HG03066 (cell line): ENCODE data around the gene TPCN1.

Experiments used
- ATAC-seq: cut with Tn5 transposase; IDR thresholded peaks from one replicate; pipeline ENCODE4 v1.9.1; 2021; ENCODE audit warnings: low read depth; ENCODE audit not compliant: unreplicated experiment

TPCN1 gene

DNA sequence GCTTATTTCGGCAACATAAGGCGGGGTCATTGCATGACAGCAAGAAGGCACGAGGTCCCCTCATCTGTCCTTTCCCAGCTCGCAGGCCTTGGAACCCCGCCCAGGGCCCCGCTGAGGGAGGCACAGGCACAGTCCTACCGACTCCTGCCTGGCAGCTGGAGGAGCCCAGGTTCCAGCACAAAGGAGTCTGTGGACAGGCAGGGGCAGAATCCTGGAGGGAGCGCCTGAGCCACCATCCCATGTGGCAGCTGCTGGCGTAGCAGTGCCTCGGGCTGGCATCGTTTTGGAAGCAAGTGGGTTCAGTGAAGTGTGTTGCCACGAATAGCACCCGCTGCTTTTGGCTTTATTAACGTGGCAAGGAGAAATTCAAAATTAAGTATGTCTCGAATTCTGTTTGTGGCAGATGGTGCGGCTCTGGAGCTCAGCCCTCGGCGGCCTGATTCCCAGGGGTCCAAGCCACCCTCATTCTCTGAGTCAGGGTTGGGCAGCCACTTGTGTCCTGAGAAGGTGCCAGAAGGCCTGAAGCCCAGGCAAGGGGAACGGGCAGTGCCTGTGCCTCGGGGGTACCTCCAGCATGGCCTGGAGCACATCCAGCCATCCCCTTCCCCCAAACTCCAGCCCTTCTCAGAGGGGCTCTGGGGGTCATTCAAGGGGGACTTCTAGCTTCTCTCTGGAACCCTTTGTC is 77.7 kb downstream of the TPCN1 start:
- ATAC-seq: no peak

DNA sequence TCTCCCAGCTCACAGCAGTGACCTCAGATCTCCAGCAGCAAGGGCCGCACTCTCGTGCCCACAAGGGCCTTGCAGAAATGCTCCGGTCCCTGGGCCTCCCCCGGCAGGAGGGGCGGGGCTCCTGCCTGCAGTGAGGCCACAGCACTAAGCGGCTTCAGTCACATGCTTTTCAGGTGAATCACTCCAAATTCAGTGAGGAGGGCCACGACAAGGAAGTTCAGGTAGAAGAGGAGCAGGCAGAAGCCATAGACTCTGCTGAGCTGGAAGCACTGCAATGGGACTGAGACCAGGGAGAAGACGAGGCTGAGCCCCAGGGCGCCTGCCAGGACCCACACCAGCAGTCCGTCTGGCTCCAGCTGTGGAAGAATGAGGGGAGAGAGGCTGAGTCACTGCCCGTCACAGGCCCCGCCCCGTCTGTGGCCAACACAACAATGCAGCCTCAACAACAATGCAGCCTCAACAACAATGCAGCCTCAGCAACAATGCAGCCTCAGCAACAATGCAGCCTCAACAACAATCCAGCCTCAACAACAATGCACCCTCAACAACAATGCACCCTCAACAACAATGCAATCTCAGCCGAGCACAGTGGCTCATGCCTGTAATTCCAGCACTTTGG is 78.5 kb downstream of the TPCN1 start:
- ATAC-seq: no peak

DNA sequence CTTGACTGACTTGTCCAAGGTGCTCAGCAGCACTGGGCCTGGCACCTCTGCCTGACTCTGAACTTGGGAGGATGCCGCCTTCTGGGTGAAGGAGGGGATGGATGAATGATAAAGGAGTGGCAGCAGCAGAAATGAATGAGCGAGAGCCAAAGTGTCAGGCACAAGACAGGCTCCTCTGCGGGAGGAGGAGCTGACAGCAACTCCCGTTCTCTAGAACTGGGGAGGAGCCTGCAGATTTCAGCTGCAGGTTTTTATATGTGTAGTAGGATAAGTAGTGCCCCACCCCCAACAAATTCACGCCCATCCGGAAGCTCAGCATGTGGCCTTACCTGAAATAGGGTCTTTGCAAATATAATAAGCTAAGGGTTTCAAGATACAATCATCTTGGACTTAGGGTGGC is 80.5 kb downstream of the TPCN1 start:
- ATAC-seq: no peak

DNA sequence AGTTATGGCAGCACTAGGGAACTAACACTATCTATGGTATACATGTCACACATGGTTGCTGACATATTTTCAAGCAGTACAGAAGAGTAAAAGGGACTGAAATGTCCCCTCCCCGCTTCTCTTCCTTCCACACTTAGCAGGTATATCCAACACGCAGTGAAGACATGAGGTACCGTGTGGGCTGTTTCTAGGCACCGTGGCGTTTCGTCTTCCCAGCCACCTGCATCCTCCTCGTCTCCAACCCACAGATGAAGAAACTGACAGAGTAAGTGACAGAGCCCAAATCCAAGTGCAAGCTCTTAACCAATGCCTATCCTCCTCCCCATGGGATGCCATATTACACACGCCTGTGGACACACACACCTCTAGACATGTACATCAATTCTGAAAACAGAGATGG is 81.2 kb downstream of the TPCN1 start:
- ATAC-seq: no peak

DNA sequence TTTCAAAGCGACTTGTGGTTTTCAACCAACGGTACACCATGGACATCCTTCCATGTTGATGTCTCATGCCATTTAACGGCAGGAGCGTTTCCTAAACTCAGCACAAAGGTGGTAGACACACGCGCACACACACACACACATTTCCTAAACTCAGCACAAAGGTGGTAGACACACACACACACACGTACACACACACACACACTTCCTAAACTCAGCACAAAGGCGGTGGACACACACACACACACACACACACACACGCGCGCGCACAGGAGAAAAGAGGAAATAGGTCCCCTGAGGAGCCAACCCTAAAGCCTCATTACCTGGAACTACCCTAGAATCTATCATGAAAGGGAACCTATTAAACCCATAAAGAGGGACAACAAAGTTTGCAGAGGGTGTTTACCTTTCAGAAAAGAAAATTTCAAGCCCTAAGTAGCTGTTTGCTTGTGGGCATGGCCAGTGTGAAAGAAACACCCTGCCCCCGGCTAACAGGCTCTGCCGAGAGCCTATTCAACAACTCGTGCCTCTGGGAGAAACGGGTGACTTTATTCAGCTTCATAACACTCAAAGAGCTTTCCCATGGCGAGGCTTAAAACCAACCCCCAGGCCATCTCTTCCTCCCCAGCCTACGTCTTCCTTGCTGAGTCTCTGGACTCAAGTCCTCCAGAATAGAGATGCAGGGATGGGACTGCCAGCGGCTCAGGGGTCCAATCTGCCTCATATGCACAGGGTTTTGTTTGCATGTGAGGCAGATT is 81.8 kb downstream of the TPCN1 start:
- no peak for ATAC-seq

DNA sequence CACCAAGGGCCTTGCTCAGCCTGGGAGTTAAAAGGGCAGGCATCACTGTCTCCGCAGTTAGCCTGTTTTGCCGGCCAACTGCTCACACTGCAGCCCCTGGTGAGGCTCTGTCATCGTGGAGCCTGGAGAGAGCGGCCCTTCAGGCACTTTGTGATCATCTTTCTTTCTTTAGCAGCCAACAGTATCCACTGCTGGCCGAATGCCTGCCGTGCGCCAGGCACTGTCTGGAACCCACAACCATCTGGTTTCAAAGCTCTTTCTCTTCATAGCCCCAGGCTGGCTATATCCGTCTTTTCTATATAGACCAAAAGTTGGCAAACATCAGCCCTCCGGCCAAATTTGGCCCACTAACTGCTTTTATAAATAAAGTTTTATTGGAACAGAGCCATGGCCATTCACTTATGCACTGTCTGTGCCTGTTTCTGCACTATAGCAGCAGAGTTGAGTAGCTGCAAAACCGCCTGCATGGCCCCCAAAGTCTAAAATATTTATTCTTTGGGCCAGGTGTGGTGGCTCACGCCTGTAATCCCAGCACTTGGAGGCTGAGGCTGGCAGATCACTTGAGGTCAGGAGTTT is 84.1 kb downstream of the TPCN1 start:
- ATAC-seq: no peak

DNA sequence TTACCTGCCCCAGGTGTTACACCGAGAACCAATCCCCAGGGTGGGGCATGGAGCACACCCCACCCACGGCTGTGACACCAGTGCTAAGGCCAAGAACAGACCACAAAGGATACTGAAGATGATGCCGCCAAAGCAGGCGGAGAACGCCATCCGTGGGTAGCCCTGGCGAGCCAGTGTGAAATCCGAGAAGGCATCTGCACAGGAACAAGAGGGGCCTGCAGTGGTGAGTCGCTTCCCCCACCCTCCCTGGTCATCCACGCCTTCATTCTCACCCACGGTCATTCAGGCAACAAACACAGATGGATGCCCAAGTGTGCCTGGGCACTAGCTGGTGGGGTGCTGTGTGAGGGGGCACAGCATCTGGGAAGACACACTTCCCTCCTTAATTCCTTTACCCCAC is 85.1 kb downstream of the TPCN1 start:
- no peak for ATAC-seq

DNA sequence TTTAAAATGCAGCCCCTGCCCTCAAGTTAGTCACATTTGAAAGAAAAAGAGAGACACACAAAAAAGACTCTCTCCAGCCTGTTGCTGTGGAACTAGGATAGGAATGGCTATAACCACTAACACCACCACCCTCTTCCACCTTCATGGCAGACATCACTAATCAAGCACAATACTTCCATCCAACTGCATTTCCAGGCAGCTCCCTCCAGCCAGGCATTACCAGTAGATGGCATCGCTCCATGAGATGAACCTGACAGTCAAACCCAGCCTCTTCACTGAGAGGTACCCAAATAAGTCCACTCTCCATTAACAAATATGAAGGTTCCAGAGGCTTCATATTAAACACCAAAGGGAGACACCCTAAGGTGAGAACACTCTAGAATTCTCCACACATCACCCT is 89.2 kb downstream of the TPCN1 start:
- no peak for ATAC-seq

DNA sequence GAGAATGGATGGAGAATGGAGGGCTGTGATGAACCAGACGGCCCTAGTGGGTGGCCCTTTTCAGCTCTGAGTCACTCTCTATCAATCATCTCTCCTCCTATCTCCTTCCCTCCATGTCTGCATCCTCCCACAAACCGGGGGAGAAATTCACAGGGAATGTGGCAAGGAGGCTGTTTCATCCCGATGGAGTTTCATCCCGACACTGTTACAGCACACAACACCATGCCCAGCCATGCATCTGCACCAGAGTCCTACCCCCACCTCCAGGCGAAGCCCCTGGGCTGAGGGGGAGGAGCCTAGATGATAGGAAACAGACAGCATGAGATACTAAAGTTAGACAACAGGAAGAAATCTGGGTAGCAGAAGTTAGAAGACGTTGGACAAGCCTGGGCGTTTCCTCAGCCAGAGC is 92.9 kb downstream of the TPCN1 start:
- ATAC-seq: no peak

DNA sequence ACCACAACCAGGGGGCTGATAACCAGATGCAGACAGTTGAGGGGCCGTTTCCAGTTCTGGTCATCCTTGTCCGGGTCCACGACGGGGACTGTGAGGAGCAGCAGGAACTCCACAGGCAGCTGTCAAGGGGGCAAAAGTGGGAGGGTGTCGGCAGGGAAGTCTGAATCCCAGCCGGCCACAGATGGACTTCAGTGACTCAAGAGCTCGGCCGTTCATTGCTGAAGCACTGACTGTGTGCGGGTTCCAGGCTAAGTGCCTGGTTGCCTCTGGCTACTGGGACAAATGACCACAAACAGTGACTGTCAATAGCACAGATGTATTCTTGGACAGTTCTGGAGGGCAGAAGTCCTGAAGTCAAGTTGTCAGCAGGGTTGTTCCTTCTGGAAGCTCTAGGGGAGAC is 94.1 kb downstream of the TPCN1 start:
- ATAC-seq: no peak

DNA sequence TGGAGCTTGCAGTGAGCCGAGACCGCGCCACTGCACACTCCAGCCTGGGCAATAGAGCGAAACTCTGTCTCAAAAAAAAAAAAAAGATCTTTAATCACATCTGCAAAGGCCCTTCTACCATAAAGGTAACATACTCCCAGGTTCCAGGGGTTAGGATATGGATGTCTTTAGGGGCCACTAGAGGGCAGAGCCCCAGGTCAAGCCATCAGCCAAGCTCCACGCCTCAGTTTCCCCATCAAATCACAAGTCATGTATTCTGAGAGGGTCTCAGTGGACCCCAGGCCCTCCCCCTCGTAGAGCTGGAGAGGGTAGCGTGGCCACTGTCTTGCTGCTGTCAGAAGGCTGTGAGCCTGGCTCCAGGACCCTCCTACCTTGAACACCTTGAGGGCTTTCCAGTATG is 94.9 kb downstream of the TPCN1 start:
- no peak for ATAC-seq

DNA sequence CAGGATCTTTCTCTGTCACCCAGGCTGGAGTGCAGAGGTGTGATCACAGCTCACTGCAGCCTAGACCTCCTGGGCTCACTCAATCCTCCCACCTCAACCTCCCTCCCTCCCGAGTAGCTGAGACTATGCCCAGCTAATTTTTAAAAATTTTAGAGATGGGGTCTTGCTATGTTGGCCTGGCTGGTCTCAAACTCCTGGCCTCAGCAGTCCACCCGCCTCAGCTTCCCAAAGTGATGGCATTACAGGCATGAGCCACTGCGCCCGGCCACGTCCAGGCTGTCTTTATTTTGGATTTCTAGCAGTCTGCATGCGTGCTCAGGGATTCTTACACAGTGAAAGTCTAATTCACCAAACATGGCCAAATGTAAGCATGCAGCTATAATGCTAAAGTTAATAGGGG is 95.9 kb downstream of the TPCN1 start:
- ATAC-seq: no peak

DNA sequence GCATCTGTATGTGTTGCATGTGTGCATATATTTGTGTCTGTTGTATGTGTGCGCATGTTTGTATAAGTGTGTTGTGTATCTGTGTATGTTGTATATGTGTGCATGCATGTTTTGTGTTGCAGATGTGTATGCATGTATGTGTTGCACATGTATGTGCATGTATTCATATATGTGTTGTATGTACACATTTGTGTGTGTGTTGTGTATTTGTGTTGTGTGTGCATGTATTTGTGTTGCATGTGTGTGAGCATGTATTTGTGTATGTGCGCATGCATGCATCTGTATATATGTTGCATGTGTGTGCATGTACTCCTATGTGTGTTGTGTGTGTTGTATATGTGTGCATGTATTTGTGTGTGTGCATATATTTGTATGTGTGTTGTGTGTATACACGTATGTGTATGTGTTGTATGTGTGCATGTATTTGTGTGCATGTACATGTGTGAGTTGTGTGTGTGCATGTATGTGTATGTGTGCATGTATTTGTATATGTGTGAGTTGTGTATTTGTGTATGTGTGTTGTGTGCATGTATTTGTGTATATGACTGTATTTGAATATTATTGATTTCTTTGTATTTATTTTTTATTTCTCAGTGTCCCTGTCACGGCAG is 96.9 kb downstream of the TPCN1 start:
- no peak for ATAC-seq

DNA sequence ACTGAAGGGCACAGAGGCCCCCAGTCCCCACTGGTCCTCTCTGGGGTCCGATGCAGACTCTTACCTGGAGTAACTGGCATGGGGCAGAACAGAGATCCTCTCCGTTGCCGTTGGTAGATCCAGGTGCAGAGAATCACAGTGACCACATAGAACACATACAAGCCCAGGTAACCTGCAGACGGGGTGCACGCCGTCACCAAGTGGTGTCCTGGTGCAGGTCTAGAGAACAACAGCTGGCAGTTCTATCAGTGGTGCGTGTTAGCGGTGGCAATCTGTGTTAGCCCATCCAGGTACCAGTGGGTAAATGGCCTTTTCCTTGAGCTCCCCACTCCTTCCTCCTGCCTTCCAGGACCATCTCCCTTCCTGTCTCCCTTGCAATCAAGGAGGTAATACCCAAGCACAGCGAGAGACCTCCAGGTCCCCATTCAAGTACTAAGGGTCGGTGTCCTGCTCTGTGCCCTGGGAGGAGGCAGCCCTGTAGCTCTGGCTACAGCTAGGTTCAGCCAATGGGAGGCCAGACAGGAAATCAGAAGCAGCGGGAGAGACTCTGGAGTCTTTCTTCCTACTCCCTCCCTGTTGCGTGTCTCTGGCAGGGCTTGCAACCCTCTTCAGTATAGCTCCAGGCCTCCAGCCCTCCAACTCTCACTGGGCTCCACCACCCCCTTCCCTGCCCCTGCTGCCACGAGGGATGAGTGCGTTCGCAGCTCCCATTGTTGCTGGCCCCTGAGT is 97.8 kb downstream of the TPCN1 start:
- no peak for ATAC-seq

DNA sequence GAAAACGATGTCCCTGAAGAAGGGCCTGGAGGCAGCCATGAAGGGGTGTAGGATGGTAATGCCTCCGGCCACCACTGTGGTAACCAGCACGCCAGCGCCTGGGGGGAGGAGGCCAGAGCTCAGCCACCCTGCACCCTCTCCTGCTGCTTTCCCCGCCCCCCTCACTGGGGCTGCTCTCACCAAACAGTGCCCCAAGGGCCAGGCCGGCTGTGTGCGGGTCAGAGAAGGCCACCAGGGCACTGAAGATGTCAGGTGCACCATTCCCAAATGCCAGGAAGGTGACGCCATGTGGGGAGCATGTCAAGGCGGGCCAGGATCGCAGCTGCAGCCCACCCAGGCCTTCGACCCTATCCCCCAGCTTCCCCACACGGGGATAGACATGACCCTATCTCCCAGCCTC is 99.1 kb downstream of the TPCN1 start:
- ATAC-seq: no peak

DNA sequence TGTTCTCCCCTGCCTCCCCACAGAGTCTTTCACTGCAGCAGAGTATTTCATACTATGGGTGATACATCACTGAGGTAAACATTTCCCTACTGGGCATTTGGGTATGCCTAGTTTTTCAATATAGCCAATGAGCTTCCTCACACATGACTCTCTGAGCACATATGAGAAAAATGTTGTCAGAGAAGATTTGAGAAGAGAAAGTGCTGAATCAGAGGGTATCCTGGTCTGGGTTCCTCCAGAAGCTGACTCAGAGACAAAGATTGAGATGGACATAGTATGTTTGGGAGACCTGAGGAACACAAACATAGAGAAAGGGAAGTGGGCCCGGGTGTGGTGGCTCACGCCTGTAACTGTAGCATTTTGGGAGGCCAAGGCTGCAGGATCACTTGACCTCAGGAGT is 101.1 kb downstream of the TPCN1 start:
- no peak for ATAC-seq

DNA sequence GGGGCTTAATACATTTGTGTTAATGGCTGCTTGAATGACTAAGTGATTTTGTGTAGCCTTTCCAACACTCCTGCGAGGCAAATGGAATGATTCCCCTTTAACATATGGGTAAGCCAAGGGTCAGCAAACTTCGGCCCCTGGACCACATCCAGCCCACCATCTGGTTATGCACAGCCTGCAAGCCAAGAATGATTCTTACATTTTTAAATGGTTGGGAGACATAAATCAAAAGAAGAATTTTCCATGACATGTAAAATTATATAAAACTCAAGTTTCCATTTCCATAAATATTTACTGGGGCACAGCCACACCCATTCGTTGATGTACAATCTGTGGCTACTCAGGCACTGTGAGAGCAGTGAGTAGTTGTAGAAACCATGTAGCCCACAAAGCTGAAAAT is 104.7 kb downstream of the TPCN1 start:
- no peak for ATAC-seq

DNA sequence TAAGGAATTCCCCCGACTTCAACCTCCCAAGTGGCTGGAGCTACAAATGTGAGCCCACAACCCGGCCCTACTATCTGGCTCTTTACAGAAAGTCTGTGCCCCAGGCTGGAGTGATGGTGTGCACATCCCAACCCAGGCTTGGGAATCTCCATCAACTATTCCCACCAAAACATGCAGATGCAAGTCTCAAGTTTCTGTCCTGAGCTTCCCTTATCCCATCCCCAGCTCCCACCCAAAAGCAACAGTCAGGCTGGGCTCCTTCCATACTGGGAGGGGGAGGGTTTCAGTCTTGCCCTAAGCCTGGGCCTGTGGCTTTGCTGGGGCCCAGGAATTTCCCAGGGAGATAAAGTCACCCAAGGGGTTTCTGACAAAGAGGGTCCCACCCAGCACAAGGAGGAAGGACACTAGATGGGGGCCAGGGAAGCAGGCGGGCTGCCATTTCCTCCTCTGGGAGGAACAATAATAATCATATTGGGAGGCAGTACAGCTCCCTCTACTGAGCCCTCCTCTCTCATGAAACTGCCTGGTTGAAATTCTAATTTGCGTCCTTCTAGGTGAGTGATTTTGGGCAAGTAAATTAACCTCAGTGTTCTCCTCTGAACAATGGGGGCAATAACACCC is 105.6 kb downstream of the TPCN1 start:
- ATAC-seq: no peak

DNA sequence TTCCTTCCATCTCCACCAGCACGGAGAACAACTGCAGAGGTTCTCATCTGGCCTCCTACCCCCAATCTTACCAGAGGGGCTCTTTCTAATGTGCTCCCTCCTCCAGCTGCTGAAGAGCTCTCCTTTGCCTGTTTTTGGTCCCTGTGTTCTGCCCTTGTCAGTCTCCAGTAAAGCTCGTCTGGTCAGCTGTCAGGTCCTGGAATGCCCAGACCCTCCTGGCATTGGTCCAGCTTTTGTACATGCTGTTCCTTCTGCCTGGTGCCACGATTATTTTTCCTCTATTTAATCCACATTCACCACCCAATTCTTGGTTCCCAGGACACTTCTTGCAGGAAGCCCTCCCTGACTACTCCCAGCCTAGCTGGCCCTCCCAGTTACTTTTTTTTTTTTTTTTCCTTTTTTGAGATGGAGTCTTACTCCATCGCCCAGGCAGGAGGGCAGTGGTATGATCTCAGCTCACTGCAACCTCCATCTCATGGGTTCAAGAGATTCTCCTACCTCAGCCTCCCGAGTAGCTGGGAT is 107.2 kb downstream of the TPCN1 start:
- no peak for ATAC-seq
